ENCODE results near the gene BANK1. TPM values are rescaled to one million over a fixed set of nuclear protein-coding genes. Genes with fewer than 3 reads are reported as not detected.

Gene BANK1
- total RNA-seq, 2 donors from 2014 or later: 0.53 to 0.57 TPM

DNA sequence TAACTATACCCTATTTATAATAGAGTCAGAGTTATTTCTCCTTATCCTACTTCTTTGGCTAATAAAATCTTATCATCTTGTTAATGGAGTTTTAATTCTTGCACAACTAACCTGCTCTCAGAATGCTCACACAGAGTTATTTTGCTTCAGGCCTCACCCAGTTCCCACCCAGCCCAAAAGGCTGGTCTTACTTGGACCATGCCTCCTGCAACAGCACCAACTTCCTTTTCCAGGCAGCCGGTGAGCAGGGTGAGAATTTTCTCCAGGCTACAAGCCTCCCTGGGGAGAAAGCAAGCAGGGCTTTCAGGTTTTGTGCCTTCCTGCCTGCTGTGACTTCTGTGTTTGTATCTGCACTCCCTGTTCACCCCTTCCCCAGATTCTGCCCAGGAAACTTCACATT is 29.1 kb upstream of the BANK1 start:
- Histone ChIP-seq H3K9ac (ENCODE audit: extremely low read depth, low read length, poor library complexity, severe bottlenecking) (no peak overlapping the region), H3K27me3 (ENCODE audit: control insufficient read depth, insufficient read depth, low read length, poor library complexity, severe bottlenecking) (no peaks in the 10 kb centered on the region), H3K27ac (ENCODE audit: low read depth, low read length) (no peak overlapping the region), H3K4me3 (ENCODE audit: low read length) (no peak overlapping the region), H3K4me1 (ENCODE audit: control insufficient read depth, insufficient read depth, low read length) (no peaks in the 10 kb centered on the region), H3K9me3 (ENCODE audit: control insufficient read depth, low read length) (peaks cover 3% of the 10 kb centered on the region), H3K36me3 (ENCODE audit: control insufficient read depth, insufficient read depth, low read length) (no peaks in the 10 kb centered on the region)
- no peaks in the 10 kb centered on the region for H3K27me3 Mint-ChIP-seq (ENCODE audit: insufficient read depth)
- DNase-seq: no peak
- 66% methylated on average over 1 of the region's 1 CpG; no CpG with 5 or more reads in 1 of the 2 experiments for WGBS, 2 experiments (ENCODE audit: insufficient coverage in 1 of 2, insufficient read length in 1 of 2)
- H3K27ac Mint-ChIP-seq: no peak overlapping the region
- H3K4me1 Mint-ChIP-seq: peaks cover 15% of the 10 kb centered on the region
- TF ChIP-seq CTCF (conservative IDR thresholded peaks at IDR 0.05): no peak
- no peak overlapping the region for H3K4me3 Mint-ChIP-seq
- H3K9me3 Mint-ChIP-seq: peaks cover 3% of the 10 kb centered on the region
- H3K36me3 Mint-ChIP-seq (ENCODE audit: low read depth): no peaks in the 10 kb centered on the region

DNA sequence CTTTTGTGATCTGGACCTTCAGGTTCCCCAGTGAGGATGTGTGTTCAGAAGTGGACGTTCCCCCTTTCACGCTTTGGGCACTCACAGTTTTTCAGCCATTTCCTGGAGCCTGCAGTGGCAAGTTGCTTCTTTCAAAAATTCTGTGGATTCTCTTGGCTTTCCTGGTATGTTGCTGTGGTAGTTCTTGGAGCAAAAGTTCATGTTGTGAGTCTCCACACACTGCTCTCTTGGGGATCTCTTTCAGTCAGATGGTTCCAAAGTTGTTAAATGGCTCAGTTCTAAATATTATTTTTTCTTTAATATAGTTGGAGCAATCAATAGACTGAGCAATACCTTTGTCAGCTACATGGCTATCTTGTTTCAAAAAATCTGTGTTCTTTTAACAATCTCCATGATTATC is 28.5 kb upstream of the BANK1 start:
- no peaks in the 10 kb centered on the region for H3K27me3 Mint-ChIP-seq (ENCODE audit: insufficient read depth)
- H3K4me1 Mint-ChIP-seq: peaks cover 15% of the 10 kb centered on the region
- H3K27me3 ChIP-seq (ENCODE audit: control insufficient read depth, insufficient read depth, low read length, poor library complexity, severe bottlenecking): no peaks in the 10 kb centered on the region
- no peak for TF ChIP-seq CTCF (conservative IDR thresholded peaks at IDR 0.05)
- DNase-seq: no peak
- peaks cover 9% of the 10 kb centered on the region for H3K9me3 Mint-ChIP-seq
- no peak overlapping the region for H3K4me3 ChIP-seq (ENCODE audit: low read length)
- H3K4me3 Mint-ChIP-seq: no peak overlapping the region
- H3K9ac ChIP-seq (ENCODE audit: extremely low read depth, low read length, poor library complexity, severe bottlenecking): no peak overlapping the region
- H3K36me3 ChIP-seq (ENCODE audit: control insufficient read depth, insufficient read depth, low read length): no peaks in the 10 kb centered on the region
- H3K27ac Mint-ChIP-seq: peak overlapping the region; percentile 23
- no peak overlapping the region for H3K27ac ChIP-seq (ENCODE audit: low read depth, low read length)
- H3K36me3 Mint-ChIP-seq (ENCODE audit: low read depth): no peaks in the 10 kb centered on the region
- H3K9me3 ChIP-seq (ENCODE audit: control insufficient read depth, low read length): peaks cover 4% of the 10 kb centered on the region
- H3K4me1 ChIP-seq (ENCODE audit: control insufficient read depth, insufficient read depth, low read length): no peaks in the 10 kb centered on the region
- 85 to 92% methylated on average over 2 of the region's 2 CpGs for WGBS, 2 experiments (ENCODE audit: insufficient coverage in 1 of 2, insufficient read length in 1 of 2)

- peaks cover 15% of the 10 kb centered on the region for H3K4me1 Mint-ChIP-seq
- Histone ChIP-seq H3K36me3 (ENCODE audit: control insufficient read depth, insufficient read depth, low read length) (no peaks in the 10 kb centered on the region), H3K9me3 (ENCODE audit: control insufficient read depth, low read length) (peaks cover 9% of the 10 kb centered on the region), H3K9ac (ENCODE audit: extremely low read depth, low read length, poor library complexity, severe bottlenecking) (no peak overlapping the region), H3K27me3 (ENCODE audit: control insufficient read depth, insufficient read depth, low read length, poor library complexity, severe bottlenecking) (no peaks in the 10 kb centered on the region), H3K27ac (ENCODE audit: low read depth, low read length) (no peak overlapping the region), H3K4me3 (ENCODE audit: low read length) (no peak overlapping the region), H3K4me1 (ENCODE audit: control insufficient read depth, insufficient read depth, low read length) (no peaks in the 10 kb centered on the region)
- H3K27ac Mint-ChIP-seq: no peak overlapping the region
- no peaks in the 10 kb centered on the region for H3K27me3 Mint-ChIP-seq (ENCODE audit: insufficient read depth)
- WGBS, 2 experiments (ENCODE audit: insufficient coverage in 1 of 2, insufficient read length in 1 of 2): 52 to 86% methylated on average over 2 of the region's 2 CpGs
- TF ChIP-seq CTCF (conservative IDR thresholded peaks at IDR 0.05): no peak
- no peaks in the 10 kb centered on the region for H3K36me3 Mint-ChIP-seq (ENCODE audit: low read depth)
- no peak for DNase-seq
- H3K4me3 Mint-ChIP-seq: no peak overlapping the region
- peaks cover 10% of the 10 kb centered on the region for H3K9me3 Mint-ChIP-seq
Measured at GRCh38 chr4:101762534-101762933, 28.0 kb upstream of the BANK1 start.

Data from endodermal cell (in vitro differentiated cells).